Activated CD8-positive, alpha-beta memory T cell treated with anti-CD3 and anti-CD28 coated beads, Interleukin-2, amount 50 U/mL, for 4 hours (primary cell): ENCODE measurements around the gene RNF167.
A peak's percentile ranks its signal among the peaks of the same experiment; 100 is the strongest.
"Not testable (repeated sequence)": the region's sequence is repeated elsewhere in the genome, so short reads cannot be mapped to it uniquely, and the experiment has no call there.

Experiments
- DNase-seq: peaks from one replicate; pipeline ENCODE4 v3.0.0-alpha.2; 2020

RNF167 gene

DNA sequence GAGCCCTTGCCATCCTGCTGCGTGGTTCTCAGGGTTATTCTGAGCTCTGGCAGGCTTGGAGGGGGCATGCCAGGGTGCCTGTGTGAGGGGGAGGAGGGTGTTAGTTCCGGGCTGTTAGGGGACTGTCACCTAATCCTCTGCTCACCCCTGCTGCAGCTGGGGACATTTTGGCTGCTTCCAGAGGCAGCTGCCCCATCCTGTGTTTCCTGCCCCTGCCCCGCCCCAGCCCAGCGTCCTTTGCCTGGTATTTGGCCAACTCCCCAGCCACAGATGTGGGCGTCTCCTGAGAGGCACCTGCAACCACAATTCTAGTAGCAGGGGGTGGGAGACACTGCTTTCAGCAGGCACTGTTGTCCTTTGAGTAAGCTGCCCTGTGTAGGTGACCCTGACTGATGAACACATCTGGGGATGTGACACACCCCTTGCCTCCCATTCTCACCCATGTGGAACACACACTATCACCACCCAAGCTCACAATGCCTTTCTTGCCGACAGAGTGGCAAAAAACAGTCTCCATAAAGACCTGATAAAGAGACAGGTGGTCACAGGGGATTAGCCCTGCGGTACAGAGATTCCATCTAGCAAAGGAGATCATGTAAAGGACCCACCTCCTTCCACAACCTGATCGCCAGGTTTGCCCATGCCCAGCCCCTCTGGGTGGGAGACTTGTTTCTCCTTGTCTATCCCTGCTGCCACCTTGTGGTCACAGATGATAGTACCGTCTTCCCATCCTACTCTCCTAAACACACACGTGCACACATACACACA lies 36.8 kb upstream of the RNF167 start, which contains the start of gene CHRNE:
TSS of gene CHRNE (minus strand) at position 48 of the 768 bp plus-strand sequence. CDS start at position 13, 35 bp downstream.
- DNase-seq: peak; percentile 78

GRCh38 chr17:4906642-4907041 lies 33.4 kb upstream of the RNF167 start:
- DNase-seq: not testable (repeated sequence)

DNA sequence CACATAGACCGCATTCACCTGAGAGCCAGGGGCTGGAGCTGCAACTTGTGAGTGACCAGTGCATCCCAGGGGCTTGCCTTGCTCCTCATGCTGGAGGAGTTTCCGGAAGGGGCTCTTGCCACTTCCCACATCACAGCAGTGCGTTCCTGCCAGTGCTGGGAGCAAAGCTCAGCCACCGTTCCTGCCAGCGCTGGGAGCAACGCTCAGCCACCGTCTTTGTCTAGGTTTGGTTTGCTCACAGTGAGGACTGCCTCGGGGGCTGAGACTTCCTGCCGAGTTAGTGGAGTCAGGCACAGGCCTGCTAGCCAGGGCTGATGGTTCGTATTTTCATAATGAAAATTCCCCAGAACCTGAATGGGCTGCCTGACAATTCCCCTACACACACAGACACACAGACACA lies 31.8 kb upstream of the RNF167 start:
- no peak for DNase-seq

DNA sequence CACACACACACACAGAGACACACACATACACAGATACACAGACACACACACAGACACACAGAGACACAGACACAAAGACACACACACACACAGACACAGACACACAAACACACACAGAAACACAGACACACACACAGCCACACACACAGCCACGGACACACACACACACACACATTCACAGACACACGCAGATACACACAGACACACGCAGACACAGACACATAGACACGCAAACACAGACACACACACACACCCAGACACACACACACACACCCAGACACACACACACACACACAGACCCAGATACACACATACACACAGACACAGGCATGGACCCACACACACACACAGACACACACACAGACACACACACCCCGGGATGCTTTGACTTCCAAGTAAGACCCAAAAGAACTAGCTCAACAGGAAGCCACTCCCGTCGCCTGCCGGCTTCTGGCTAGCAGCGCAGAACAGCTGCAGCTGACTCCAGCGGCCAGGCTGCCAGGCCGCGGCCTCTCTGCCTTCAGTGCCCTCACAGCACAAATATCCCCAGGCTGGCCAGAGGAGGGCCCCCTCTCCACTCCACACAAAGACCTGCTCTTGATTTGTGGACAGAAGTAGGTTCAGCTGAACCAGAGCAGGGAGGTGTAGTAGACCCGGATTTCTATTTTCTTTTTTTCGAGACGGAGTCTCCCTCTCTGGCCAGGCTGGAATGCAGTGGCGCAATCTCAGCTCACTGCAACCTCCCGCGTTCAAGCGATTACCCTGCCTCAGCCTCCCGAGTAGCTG lies 31.2 kb upstream of the RNF167 start:
- peak; percentile 72 for DNase-seq

- no peak for DNase-seq
These were observed 26.1 kb upstream of the RNF167 start for GRCh38 chr17:4913994-4914393.

DNA sequence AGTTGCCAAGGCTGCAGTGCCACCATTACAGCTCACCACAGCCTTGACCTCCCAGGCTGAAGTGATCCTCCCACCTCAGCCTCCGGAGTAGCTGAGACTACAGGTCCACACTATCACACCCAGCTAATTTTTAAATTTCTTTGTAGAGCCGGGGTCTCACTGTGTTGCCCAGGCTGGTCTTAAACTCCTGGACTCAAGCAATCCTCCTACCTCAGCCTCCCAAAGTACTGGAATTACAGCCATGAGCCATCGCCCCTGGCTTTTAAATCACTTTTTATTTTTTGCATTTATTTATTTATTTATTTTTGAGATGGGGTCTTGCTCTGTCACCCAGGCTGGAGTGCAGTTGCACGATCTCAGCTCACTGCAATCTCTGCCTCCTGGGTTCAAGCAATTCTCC lies 25.5 kb upstream of the RNF167 start:
- DNase-seq: not testable (repeated sequence)

DNA sequence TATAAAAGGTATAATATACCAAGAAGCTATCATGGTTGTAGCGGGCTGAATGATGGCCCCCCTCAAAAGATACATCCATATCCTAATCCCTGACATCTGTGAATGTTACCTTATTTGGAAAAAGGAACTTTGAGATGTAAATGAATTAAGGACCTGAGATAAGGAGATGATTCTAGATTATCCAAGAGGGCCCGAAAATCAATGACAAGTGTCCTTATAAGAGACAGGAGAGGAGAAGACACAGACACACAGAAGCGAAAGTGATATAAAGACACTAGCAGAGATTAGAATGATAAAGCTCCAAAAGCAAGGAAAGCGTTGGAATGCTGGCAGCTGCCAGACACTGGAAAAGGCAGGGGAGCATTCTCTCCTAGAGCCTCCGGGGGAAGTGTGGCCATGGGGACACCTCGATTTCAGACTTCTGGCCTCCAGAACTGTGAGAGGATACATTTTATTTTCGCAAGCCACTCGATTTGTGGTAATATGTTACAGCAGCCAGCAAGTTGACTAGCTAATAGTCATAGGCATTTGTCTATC lies 20.5 kb upstream of the RNF167 start:
- DNase-seq: no peak

DNA sequence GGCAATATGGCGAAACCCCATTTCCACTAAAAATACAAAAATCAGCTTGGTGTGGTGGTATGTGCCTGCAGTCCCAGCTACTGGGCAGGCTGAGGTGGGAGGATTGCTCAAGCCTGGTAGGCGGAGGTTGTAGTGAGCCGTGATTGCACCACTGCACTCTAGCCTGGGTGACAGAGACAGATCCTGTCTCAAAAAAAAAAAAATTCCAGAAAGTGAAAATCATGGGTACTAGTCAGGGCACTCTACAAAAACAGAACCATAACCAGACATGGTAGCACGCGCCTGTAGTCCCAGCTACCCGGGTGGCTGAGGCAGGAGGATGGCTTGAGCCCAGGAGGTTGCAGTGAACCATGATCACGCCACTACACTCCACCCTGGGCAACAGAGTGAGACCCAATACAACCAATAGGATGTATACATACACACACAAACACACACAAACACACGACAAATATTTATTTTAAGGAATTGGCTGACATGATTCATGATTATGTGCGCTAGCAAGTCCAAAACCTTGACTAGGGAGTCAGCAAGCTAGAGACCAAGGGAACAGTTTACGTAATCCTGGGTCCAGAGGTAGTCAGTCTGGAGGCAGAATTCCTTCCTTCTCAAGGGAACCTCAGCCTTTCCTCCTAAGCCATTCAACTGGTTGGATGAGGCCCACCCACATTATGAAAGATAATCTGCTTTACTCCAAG lies 19.6 kb upstream of the RNF167 start:
- DNase-seq: no peak

GRCh38 chr17:4921320-4921719 lies 18.7 kb upstream of the RNF167 start:
- DNase-seq: no peak

- DNase-seq: not testable (repeated sequence)
These were observed 13.3 kb upstream of the RNF167 start for GRCh38 chr17:4926577-4927335.

- DNase-seq: no peak
These were observed 11.2 kb upstream of the RNF167 start for GRCh38 chr17:4928881-4929280.

GRCh38 chr17:4931963-4932362 lies 8.1 kb upstream of the RNF167 start, which contains the start of gene GP1BA:
GP1BA (plus strand) TSS chr17:4932277; CDS start chr17:4932605, 328 bp downstream.
- no peak for DNase-seq

DNA sequence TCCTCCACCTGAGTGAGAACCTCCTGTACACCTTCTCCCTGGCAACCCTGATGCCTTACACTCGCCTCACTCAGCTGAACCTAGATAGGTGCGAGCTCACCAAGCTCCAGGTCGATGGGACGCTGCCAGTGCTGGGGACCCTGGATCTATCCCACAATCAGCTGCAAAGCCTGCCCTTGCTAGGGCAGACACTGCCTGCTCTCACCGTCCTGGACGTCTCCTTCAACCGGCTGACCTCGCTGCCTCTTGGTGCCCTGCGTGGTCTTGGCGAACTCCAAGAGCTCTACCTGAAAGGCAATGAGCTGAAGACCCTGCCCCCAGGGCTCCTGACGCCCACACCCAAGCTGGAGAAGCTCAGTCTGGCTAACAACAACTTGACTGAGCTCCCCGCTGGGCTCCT lies 7.3 kb upstream of the RNF167 start:
- no peak for DNase-seq

GRCh38 chr17:4933646-4934045 lies 6.4 kb upstream of the RNF167 start:
- DNase-seq: no peak

DNA sequence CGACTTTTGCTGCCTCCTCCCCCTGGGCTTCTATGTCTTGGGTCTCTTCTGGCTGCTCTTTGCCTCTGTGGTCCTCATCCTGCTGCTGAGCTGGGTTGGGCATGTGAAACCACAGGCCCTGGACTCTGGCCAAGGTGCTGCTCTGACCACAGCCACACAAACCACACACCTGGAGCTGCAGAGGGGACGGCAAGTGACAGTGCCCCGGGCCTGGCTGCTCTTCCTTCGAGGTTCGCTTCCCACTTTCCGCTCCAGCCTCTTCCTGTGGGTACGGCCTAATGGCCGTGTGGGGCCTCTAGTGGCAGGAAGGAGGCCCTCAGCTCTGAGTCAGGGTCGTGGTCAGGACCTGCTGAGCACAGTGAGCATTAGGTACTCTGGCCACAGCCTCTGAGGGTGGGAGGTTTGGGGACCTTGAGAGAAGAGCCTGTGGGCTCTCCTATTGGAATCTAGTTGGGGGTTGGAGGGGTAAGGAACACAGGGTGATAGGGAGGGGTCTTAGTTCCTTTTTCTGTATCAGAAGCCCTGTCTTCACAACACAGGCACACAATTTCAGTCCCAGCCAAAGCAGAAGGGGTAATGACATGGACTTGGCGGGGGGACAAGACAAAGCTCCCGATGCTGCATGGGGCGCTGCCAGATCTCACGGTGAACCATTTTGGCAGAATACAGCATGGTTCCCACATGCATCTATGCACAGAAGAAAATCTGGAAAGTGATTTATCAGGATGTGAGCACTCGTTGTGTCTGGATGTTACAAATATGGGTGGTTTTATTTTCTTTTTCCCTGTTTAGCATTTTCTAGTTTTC lies 5.7 kb upstream of the RNF167 start:
- DNase-seq: no peak

GRCh38 chr17:4935650-4936049 lies 4.4 kb upstream of the RNF167 start:
- DNase-seq: no peak

DNA sequence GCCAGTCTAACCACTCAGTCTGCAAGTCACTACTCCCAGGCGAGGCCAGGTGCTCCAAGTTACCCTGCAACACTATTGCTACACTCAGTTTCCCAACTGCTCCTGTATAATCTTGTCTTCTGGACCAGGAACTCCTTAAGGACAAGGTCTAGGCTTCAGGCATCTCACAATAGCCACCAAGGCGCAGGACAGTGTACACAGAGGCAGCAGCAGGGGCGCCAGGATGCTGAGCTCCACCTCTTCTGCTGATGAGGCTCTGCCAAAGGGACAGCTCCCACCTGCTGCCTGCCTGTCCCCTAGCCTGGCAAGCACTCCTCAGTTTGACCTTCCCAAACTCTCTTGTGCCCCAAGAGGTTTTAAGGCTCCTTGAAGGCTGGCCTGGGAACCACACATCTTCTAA lies 3.6 kb upstream of the RNF167 start:
- no peak for DNase-seq

GRCh38 chr17:4937553-4937952 lies 2.5 kb upstream of the RNF167 start:
- DNase-seq: no peak

DNA sequence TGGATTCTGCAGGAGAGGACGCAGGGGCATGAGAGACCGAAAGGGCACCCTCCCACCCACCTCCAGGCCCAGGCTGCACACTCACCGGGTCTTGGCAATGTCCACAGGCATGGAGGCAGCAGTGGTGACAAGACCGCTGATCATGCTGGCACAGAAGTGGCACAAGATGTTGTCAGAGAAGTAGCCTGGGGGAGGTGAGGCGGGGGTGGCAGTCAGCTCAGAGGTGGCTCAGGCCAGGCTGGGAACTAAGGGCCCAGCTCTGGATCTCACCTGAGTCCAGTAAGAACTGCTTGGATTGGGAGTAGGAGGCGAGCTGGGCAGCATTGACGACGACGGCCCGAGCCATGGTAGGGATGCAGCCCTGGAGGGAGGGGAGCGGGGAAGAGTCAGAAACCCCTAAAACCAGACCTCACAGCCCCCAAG lies 2.0 kb upstream of the RNF167 start:
- no peak for DNase-seq

- DNase-seq: no peak
These were observed 1.2 kb upstream of the RNF167 start for GRCh38 chr17:4938688-4939545.

DNA sequence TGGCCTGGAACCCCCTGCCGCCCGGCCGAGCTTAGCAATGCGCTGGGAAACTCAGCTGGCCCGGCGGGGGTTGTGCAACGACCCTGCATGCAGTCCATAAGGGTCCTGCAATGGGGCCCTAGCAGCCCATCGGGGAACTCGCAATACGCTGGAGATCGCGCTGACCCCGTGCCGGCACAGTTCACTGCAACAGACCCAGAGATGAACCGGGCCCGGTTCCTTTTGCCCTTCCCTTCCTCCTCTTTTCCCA lies 597 bp upstream of the RNF167 start:
- peak; percentile 35 for DNase-seq
